Prostate gland (tissue), 2 donors: ENCODE measurements around the gene LHX1.

ENCODE experiments used
- POLR2A ChIP-seq: fragments of 450-650 bp; IDR thresholded peaks from one replicate; pipeline ENCODE4 v1.6.1; 2016; ENCODE audit warnings: antibody characterized with exemption, mild to moderate bottlenecking
- POLR2AphosphoS5 ChIP-seq: sonication (generic); formaldehyde crosslinking; IDR thresholded peaks from one replicate; pipeline ENCODE4 v1.6.1; 2017; ENCODE audit warnings: antibody characterized with exemption
- TF ChIP-seq, protein P1 (sequence below), 4 experiments: fragments of 200-600 bp in 2 of 4; fragments of 450-650 bp in 2 of 4; sonication (generic) in 2 of 4; IDR thresholded peaks; 1 replicate in 3 of 4; 2 replicates in 1 of 4; pipeline ENCODE4 v1.5.1; 2016 to 2019; ENCODE audit warnings: antibody characterized with exemption in 4 of 4, mild to moderate bottlenecking in 2 of 4, moderate library complexity in 2 of 4

DNA sequence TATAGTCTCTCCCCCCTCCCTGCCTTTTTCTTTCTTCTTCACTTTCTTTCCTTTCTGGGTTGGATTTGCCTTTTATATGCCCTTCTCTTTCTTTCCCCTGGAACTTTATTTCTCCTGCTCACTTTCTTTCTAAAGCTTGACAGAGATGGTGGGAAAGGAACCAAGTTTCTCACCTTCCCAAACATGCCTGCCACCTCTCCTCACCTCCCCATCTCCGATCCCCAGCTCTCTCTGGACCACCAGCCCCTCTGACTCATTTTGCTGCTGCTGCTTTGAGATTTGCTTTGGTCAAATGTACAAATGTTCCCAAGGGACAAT is 6.7 kb upstream of the LHX1 start:
- TF ChIP-seq, protein P1, sequence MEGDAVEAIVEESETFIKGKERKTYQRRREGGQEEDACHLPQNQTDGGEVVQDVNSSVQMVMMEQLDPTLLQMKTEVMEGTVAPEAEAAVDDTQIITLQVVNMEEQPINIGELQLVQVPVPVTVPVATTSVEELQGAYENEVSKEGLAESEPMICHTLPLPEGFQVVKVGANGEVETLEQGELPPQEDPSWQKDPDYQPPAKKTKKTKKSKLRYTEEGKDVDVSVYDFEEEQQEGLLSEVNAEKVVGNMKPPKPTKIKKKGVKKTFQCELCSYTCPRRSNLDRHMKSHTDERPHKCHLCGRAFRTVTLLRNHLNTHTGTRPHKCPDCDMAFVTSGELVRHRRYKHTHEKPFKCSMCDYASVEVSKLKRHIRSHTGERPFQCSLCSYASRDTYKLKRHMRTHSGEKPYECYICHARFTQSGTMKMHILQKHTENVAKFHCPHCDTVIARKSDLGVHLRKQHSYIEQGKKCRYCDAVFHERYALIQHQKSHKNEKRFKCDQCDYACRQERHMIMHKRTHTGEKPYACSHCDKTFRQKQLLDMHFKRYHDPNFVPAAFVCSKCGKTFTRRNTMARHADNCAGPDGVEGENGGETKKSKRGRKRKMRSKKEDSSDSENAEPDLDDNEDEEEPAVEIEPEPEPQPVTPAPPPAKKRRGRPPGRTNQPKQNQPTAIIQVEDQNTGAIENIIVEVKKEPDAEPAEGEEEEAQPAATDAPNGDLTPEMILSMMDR (IDR thresholded peaks at IDR 0.05), result no peak
- TF ChIP-seq POLR2A, result no peak
- TF ChIP-seq POLR2AphosphoS5, result no peak
